Measurements from ENCODE around the gene FXYD6.

Gene FXYD6

DNA sequence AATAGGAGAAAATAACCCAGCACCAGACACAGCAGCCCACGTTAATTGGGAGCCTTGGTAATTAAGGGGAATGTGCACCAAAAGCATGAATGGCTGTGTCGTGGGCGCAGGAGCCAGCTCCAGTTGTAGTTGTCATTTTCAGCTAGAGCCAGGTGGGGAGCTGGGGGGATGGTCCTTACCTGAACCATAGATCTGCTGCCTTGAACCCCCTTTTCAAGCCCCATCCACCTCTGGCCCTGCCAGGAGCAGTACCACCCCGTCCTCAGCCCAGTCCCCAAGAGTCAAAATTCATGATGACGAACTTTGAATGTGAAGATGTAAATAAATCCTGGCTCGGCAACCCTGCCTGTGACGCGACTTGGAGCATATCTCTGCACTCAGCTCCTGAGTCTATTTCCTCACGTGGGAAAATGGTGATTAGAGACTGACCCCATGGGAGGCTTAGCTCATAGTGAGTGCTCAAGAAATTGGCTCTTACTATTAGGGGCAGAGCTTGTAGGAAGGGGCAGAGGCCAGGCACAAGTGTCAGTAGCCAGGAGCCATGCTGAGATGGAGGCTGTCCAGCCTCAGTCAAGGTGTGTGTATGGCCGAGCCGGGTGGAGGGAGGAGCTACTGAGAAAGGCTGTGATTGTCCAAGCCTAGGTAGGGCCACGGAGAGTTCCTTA lies 794 bp upstream of the FXYD6 start:
- H3K9ac ChIP-seq (ENCODE audit: low read length in 5 of 5): peak overlapping the region in 1 of 5 donors; percentile 60
- peak overlapping the region; percentile 41 for H3K27ac ChIP-seq (ENCODE audit: low read depth, low read length)
- peaks cover 15 to 41% (median 33%) of the 10 kb centered on the region in 5 donors for H3K27me3 ChIP-seq (ENCODE audit: control insufficient read depth in 5 of 5, insufficient read depth in 4 of 5, low read length in 5 of 5)
- no peaks in the 10 kb centered on the region for H3K36me3 ChIP-seq (ENCODE audit: control insufficient read depth in 5 of 5, insufficient read depth in 5 of 5, low read length in 5 of 5)
- H3K4me3 ChIP-seq (ENCODE audit: low read depth in 1 of 5, low read length in 5 of 5): peak overlapping the region in 4 of 5 donors; percentile 56 to 74 (median 70)
- no peaks in the 10 kb centered on the region for H3K9me3 ChIP-seq (ENCODE audit: control insufficient read depth in 5 of 5, low read length in 5 of 5)
- H3K4me1 ChIP-seq (ENCODE audit: control insufficient read depth in 5 of 5, insufficient read depth in 5 of 5, low read length in 5 of 5): peaks cover 0 to 48% (median 34%) of the 10 kb centered on the region in 5 donors

DNA sequence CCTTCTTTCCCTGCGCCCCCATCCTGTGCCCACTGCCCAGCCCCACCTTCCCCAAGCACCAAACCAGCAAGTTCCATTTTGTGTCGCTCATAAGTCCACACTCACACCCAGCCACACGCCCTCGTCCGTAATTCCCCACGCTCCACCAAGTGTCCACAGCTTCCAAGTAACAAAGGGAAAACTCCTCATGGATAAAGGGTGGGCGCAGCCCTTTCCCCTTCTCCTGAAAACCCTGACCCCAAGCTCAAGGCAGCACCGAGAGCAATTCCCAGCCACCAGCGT lies 458 bp downstream of the FXYD6 start:
- H3K4me1 ChIP-seq (ENCODE audit: control insufficient read depth in 5 of 5, insufficient read depth in 5 of 5, low read length in 5 of 5): peaks cover 0 to 48% (median 34%) of the 10 kb centered on the region in 5 donors
- H3K27me3 ChIP-seq (ENCODE audit: control insufficient read depth in 5 of 5, insufficient read depth in 4 of 5, low read length in 5 of 5): peaks cover 22 to 45% (median 33%) of the 10 kb centered on the region in 5 donors
- H3K4me3 ChIP-seq (ENCODE audit: low read depth in 1 of 5, low read length in 5 of 5): peak overlapping the region; percentile 20 to 78 (median 73)
- no peaks in the 10 kb centered on the region for H3K9me3 ChIP-seq (ENCODE audit: control insufficient read depth in 5 of 5, low read length in 5 of 5)
- H3K9ac ChIP-seq (ENCODE audit: low read length in 5 of 5): peak overlapping the region in 3 of 5 donors; percentile 31 to 68 (median 52)
- H3K36me3 ChIP-seq (ENCODE audit: control insufficient read depth in 5 of 5, insufficient read depth in 5 of 5, low read length in 5 of 5): no peaks in the 10 kb centered on the region
- H3K27ac ChIP-seq (ENCODE audit: low read depth, low read length): peak overlapping the region; percentile 37

DNA sequence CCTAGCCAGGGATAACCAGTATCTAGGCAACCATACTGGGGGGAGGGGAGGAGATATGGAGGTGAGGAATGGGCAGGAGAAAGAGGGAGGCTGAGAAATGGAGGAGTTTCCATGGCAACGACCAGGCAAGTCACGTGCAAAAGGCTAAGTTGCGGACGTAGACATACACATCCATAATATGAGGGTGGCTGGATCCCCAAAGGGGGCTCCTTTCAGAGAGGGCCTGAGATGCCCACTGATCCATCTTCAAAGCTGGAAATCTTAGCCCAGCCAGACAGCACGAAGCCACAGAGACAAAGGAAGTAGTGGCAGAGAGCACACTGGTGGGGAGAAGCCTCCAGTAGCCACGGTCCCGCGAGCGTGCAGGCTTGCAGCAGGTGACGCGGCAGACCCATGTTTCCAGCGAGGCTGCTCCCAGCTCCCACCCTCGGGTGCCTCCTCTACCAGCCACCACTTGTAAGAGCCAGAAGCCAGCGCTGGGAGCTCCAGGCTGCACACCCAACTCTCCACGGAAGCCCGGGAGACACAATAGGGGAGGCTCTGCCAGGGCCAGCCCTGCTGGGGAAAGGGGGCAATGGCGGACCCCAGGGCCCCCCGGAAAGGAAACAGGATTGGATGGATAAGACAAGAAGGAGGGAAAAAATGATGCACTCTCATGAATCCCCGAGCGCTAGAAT lies 938 bp downstream of the FXYD6 start:
- peak overlapping the region in 3 of 5 donors; percentile 31 to 68 (median 52) for H3K9ac ChIP-seq (ENCODE audit: low read length in 5 of 5)
- peaks cover 22 to 45% (median 33%) of the 10 kb centered on the region in 5 donors for H3K27me3 ChIP-seq (ENCODE audit: control insufficient read depth in 5 of 5, insufficient read depth in 4 of 5, low read length in 5 of 5)
- H3K36me3 ChIP-seq (ENCODE audit: control insufficient read depth in 5 of 5, insufficient read depth in 5 of 5, low read length in 5 of 5): no peaks in the 10 kb centered on the region
- peaks cover 0 to 51% (median 35%) of the 10 kb centered on the region in 5 donors for H3K4me1 ChIP-seq (ENCODE audit: control insufficient read depth in 5 of 5, insufficient read depth in 5 of 5, low read length in 5 of 5)
- H3K27ac ChIP-seq (ENCODE audit: low read depth, low read length): peak overlapping the region; percentile 37
- H3K9me3 ChIP-seq (ENCODE audit: control insufficient read depth in 5 of 5, low read length in 5 of 5): no peaks in the 10 kb centered on the region
- peak overlapping the region; percentile 20 to 78 (median 73) for H3K4me3 ChIP-seq (ENCODE audit: low read depth in 1 of 5, low read length in 5 of 5)

DNA sequence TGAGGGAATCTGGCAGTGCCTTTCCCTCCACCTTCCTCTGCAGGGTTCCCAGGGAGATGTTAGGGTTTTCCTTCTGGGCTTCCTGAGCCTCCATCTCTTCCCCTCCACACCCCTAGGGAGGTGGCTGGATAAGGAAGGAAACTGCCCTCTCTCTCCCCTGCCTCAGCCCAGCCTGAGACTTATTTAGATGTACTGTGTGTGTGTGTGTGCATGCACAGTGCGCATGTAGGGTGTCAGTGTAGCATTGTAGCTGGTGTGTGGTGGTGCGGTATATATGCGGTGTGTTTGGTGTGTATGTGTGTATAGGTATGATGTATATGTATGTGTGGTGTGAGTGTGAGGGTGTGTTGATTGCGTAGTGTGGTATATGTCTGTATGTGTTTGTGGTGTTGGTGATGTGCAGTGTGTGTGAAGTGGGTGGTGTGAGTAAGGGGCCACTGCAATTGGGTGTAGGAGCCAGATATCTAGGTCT lies 1.5 kb downstream of the FXYD6 start:
- Histone ChIP-seq H3K27ac (ENCODE audit: low read depth, low read length) (no peak overlapping the region), H3K27me3 (ENCODE audit: control insufficient read depth in 5 of 5, insufficient read depth in 4 of 5, low read length in 5 of 5) (peaks cover 22 to 44% (median 33%) of the 10 kb centered on the region in 5 donors), H3K4me3 (ENCODE audit: low read depth in 1 of 5, low read length in 5 of 5) (peak overlapping the region in 4 of 5 donors; percentile 58 to 78 (median 74))

DNA sequence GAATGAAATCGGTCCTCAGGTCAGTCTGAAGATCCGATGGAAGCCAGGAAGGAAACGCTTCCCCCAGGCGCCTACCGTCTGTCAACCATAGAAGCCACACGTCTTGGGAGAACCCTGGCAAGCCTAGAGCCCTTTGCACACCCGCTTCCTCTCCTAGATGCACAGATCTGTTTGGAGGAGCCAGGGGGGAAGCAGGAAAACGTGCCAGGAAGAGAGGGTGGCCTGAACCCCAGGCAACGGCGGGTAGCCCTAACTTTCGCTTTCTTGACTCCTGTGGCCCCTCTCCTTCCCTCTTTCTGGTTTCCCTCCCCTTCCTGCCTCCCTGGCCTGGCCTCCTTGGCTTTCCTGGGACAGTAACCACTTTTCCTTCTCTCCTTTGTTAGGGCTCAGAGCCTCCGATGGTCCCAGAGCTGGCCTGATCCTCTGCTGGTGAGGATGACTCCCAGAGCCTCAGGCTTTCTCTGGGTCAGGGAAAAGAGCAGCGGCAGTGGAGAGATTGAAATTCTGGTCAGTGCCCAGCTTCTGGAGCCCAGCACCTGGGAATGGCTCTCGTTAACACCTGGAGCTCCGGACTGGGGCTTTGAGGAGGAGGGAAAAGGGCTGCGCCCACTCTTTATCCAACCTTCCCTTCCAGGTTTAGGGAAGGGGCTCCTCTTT lies 2.1 kb downstream of the FXYD6 start:
- H3K9ac ChIP-seq (ENCODE audit: low read length in 5 of 5): peak overlapping the region in 1 of 5 donors; percentile 40

More for the DNA sequence above, 1.5 kb downstream of the FXYD6 start:
- no peaks in the 10 kb centered on the region for H3K9me3 ChIP-seq (ENCODE audit: control insufficient read depth in 5 of 5, low read length in 5 of 5)
- no peak overlapping the region for H3K9ac ChIP-seq (ENCODE audit: low read length in 5 of 5)
- H3K4me1 ChIP-seq (ENCODE audit: control insufficient read depth in 5 of 5, insufficient read depth in 5 of 5, low read length in 5 of 5): peaks cover 0 to 57% (median 36%) of the 10 kb centered on the region in 5 donors
- H3K36me3 ChIP-seq (ENCODE audit: control insufficient read depth in 5 of 5, insufficient read depth in 5 of 5, low read length in 5 of 5): no peaks in the 10 kb centered on the region

DNA sequence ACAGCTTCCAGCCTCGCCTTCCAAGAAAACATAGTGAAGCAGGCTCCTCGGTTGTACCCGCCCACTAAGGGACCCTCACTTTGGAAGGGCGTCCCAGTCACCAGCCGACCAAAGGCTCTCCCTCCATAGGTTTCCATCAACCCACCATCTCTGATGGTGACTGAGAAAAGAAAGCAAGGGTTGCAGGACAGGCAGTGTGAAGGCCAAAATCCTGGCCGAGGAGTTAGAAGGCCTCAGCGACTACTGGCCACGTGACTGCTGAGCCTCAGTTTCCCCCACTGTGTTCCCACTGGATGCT lies 2.7 kb downstream of the FXYD6 start:
- peak overlapping the region in 2 of 5 donors; percentile 73 to 74 for H3K4me3 ChIP-seq (ENCODE audit: low read depth in 1 of 5, low read length in 5 of 5)
- H3K9ac ChIP-seq (ENCODE audit: low read length in 5 of 5): no peak overlapping the region
- no peaks in the 10 kb centered on the region for H3K36me3 ChIP-seq (ENCODE audit: control insufficient read depth in 5 of 5, insufficient read depth in 5 of 5, low read length in 5 of 5)
- H3K27ac ChIP-seq (ENCODE audit: low read depth, low read length): no peak overlapping the region
- peaks cover 22 to 41% (median 29%) of the 10 kb centered on the region in 5 donors for H3K27me3 ChIP-seq (ENCODE audit: control insufficient read depth in 5 of 5, insufficient read depth in 4 of 5, low read length in 5 of 5)
- no peaks in the 10 kb centered on the region for H3K9me3 ChIP-seq (ENCODE audit: control insufficient read depth in 5 of 5, low read length in 5 of 5)
- peaks cover 0 to 62% (median 36%) of the 10 kb centered on the region in 5 donors for H3K4me1 ChIP-seq (ENCODE audit: control insufficient read depth in 5 of 5, insufficient read depth in 5 of 5, low read length in 5 of 5)

More for the DNA sequence above, 2.1 kb downstream of the FXYD6 start:
- Histone ChIP-seq H3K27ac (ENCODE audit: low read depth, low read length) (no peak overlapping the region), H3K27me3 (ENCODE audit: control insufficient read depth in 5 of 5, insufficient read depth in 4 of 5, low read length in 5 of 5) (peaks cover 22 to 41% (median 33%) of the 10 kb centered on the region in 5 donors), H3K9me3 (ENCODE audit: control insufficient read depth in 5 of 5, low read length in 5 of 5) (no peaks in the 10 kb centered on the region), H3K4me3 (ENCODE audit: low read depth in 1 of 5, low read length in 5 of 5) (peak overlapping the region in 4 of 5 donors; percentile 58 to 78 (median 74)), H3K36me3 (ENCODE audit: control insufficient read depth in 5 of 5, insufficient read depth in 5 of 5, low read length in 5 of 5) (no peaks in the 10 kb centered on the region), H3K4me1 (ENCODE audit: control insufficient read depth in 5 of 5, insufficient read depth in 5 of 5, low read length in 5 of 5) (peaks cover 0 to 62% (median 36%) of the 10 kb centered on the region in 5 donors)

DNA sequence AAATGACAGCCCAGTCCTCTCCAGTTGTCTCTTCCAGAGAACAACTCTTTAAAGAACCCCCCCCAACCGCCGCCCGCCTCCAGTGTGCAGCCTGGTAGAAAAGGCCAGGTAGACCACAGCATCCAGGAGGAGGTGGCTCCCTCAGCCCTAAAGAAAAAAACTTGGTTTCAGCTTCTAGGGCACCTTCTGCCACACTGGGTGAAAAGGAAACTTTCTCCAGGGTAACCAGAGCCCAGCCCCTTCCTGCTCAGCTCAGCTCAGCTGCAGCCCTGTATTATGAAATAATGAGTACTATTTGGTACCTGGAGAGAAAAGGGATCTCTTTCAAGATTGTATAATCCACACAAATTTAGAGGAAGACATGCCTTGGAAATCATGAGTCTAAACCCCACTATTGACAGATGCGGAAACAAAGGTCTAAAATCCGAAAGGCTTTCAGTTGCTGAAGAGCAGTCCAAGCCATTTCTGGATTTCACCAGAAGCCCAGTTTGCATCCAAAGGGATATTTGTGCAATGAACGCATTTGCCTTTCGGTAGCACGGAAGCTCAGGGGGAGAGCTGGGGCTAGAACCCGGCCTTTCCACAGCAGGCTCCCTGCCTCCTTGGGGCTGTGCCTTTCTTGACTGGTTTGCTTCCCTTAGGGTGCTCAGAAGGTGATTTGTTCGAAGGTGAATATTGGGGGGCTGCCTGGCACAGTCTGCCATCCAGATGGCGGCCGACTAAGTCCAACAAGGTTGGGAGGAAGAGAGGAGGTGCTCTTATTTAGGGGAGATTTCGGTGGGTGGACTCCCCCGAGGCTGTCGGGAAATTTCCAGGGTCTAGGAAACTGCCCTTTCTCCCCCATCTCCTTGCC lies 3.3 kb downstream of the FXYD6 start:
- Histone ChIP-seq H3K27ac (ENCODE audit: low read depth, low read length) (no peak overlapping the region), H3K9ac (ENCODE audit: low read length in 5 of 5) (no peak overlapping the region), H3K36me3 (ENCODE audit: control insufficient read depth in 5 of 5, insufficient read depth in 5 of 5, low read length in 5 of 5) (no peaks in the 10 kb centered on the region), H3K4me1 (ENCODE audit: control insufficient read depth in 5 of 5, insufficient read depth in 5 of 5, low read length in 5 of 5) (peaks cover 0 to 62% (median 36%) of the 10 kb centered on the region in 5 donors), H3K9me3 (ENCODE audit: control insufficient read depth in 5 of 5, low read length in 5 of 5) (no peaks in the 10 kb centered on the region), H3K4me3 (ENCODE audit: low read depth in 1 of 5, low read length in 5 of 5) (no peak overlapping the region), H3K27me3 (ENCODE audit: control insufficient read depth in 5 of 5, insufficient read depth in 4 of 5, low read length in 5 of 5) (peaks cover 25 to 41% (median 28%) of the 10 kb centered on the region in 5 donors)

DNA sequence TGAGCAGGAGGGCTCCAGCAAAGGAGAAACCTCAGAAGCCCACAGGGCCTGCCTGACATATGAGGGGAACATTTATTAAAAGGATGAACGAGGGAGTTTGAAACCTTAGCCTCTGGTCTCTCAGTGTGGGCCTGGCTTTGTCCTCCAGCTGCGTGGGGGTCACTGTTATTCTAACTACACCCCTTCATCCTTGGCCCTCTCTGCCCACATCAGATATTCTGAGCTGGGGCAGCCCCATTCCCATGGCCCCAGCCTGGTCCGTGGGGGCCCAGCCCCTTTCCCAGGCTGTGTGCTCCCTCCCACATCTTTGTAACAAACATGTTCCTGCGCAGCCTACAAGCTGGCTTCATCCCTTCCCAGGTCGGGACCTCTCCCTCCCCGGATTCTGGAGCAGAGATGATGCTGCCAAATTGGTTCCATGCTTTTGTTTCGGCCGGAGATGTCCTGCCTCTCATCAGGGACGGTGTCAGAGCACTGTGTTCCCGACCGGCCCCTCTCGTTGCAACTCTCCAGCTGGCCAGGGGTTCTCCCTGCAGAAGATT lies 4.0 kb downstream of the FXYD6 start:
- Histone ChIP-seq H3K36me3 (ENCODE audit: control insufficient read depth in 5 of 5, insufficient read depth in 5 of 5, low read length in 5 of 5) (no peaks in the 10 kb centered on the region), H3K4me3 (ENCODE audit: low read depth in 1 of 5, low read length in 5 of 5) (no peak overlapping the region), H3K9me3 (ENCODE audit: control insufficient read depth in 5 of 5, low read length in 5 of 5) (no peaks in the 10 kb centered on the region), H3K4me1 (ENCODE audit: control insufficient read depth in 5 of 5, insufficient read depth in 5 of 5, low read length in 5 of 5) (peaks cover 0 to 60% (median 36%) of the 10 kb centered on the region in 5 donors), H3K9ac (ENCODE audit: low read length in 5 of 5) (no peak overlapping the region), H3K27ac (ENCODE audit: low read depth, low read length) (no peak overlapping the region), H3K27me3 (ENCODE audit: control insufficient read depth in 5 of 5, insufficient read depth in 4 of 5, low read length in 5 of 5) (peaks cover 26 to 39% (median 27%) of the 10 kb centered on the region in 5 donors)

DNA sequence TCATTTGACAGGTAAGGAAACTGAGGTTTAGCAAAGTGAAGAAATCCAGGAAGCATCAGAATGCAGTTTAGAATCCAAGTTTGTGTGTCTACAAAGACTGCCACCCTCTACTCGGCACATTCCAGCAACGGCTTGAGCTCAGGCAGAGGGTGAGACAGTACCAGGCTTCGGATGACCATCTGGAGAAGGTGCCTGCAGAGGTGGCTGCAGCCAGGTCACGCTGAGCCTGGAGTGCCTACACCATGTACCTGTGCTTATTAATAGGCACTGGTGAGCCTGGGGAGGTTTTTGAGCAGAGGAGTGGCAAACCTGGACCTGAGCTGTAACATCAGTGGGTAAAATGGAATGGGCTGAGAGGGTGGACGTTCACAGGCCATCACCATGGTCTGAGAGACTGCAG lies 4.7 kb downstream of the FXYD6 start:
- no peaks in the 10 kb centered on the region for H3K36me3 ChIP-seq (ENCODE audit: control insufficient read depth in 5 of 5, insufficient read depth in 5 of 5, low read length in 5 of 5)
- no peak overlapping the region for H3K27ac ChIP-seq (ENCODE audit: low read depth, low read length)
- peaks cover 19 to 36% (median 26%) of the 10 kb centered on the region in 5 donors for H3K27me3 ChIP-seq (ENCODE audit: control insufficient read depth in 5 of 5, insufficient read depth in 4 of 5, low read length in 5 of 5)
- no peak overlapping the region for H3K4me3 ChIP-seq (ENCODE audit: low read depth in 1 of 5, low read length in 5 of 5)
- peaks cover 0 to 53% (median 30%) of the 10 kb centered on the region in 5 donors for H3K4me1 ChIP-seq (ENCODE audit: control insufficient read depth in 5 of 5, insufficient read depth in 5 of 5, low read length in 5 of 5)
- H3K9me3 ChIP-seq (ENCODE audit: control insufficient read depth in 5 of 5, low read length in 5 of 5): no peaks in the 10 kb centered on the region
- H3K9ac ChIP-seq (ENCODE audit: low read length in 5 of 5): no peak overlapping the region
